NCI-H748 (cell line): Measurements from ENCODE around the gene CUL7.
A peak's percentile ranks its signal among the peaks of the same experiment; 100 is the strongest.
"Not testable (repeated sequence)": the region's sequence is repeated elsewhere in the genome, so short reads cannot be mapped to it uniquely, and the experiment has no call there.

Experiments used
- DNase-seq: peaks from one replicate; lab custom pipeline; 2025; ENCODE audit not compliant: unreplicated experiment; lab: John Stamatoyannopoulos, UW

CUL7 gene

GRCh38 chr6:43047998-43048397 lies 5.7 kb downstream of the CUL7 start:
- no peak for DNase-seq

DNA sequence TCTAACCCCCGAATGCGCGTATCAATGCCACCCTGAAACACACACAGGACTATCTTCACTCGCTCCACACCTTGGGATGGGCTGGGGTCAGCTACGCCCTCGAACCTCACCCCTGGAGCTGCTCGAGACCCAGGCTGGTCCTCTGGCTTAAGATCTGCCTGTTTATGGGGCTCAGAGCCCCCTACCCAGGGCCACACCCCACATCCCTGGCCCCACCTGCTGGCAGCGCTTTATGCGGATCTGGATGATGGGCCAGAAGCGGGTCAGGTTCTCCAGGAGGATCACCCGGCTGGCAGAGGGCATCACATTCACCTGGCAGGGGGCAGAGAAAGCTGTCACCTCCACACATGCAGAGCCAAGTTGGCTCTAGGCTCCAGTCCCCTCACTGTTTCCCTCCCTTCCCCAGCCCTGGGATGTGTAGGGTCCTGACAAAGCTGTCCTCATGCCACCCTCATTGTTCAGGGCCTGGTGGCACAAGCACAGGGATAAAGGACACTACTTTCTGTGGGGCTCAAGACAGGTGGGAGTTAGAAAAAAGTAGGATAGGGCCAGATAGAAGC lies 8.2 kb downstream of the CUL7 start:
- no peak for DNase-seq

- DNase-seq: no peak
These were observed 10.3 kb downstream of the CUL7 start for GRCh38 chr6:43043310-43043709.

DNA sequence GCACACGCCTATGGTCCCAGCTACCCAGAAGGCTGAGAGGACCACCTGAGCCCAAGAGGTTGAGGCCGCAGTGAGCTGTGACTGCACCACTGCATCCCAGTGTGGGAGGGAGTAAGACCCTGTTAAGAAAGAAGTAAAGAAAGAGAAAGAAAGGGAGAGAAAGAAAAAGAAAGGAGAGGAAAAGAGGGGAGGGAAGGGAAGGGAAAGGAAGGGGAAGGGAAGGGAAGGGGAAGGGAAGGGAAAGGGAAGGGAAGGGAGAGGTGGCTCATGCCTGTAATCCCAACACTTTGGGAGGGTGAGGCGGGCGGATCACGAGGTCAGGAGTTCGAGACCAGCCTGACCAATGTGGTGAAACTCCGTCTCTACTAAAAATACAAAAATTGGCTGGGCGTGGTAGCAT lies 12.2 kb downstream of the CUL7 start:
- not testable (repeated sequence) for DNase-seq

DNA sequence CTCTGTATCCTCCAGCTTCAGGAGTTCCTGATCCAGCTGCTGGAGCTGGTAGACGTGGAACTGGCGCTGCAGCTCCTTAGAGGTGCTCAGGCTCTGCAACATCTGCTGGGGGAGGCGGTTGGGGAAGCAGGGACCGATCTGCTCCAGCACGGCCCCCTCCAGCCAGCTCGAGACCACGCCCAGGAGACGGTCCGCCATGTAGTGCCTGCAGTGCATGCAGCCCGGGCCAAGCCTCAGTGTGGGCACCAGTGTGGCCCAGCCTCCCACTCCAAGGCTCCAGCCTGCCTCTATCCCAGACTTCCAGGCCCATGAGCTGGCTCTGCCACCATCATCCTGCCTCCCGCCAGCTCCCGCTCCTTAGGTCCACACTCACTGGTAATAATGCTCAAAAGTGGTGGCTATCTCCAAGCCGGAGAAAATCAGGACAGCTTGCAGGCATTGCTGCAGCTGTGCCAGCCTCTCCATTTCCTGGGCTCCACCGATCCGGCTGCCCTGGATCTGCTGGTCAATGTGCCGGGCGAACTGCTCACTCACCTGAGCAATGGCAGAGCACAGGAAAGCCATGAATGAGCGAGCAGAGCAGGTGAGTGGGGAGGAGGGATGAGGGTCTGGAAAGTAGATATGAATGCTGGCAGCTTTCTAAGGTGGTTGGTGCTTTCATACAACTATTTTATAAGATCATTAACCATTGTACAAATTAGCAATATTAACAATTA lies 13.0 kb downstream of the CUL7 start:
- DNase-seq: no peak

DNA sequence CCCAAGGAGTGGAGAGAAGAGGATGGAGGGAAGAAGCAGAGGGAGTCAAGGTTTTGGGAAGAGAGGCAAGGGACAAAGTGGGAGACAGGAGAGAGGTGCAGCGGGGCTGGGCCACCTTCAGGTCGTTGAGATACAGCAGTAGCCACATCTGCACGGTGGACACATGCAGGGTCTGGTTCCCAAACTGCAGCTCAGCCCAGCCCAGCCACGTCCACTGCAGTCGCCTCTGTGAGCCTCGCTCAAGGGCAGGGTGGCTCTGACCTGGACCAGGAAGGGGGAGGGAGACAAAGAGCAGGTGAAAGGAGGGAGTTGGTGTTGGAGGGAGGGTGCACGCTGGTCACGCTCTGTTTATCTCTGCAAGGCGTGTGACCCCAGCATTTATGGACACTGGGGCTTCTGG lies 14.9 kb downstream of the CUL7 start:
- no peak for DNase-seq

GRCh38 chr6:43037706-43038105 lies 15.9 kb downstream of the CUL7 start:
- no peak for DNase-seq

GRCh38 chr6:43037197-43037596 lies 16.5 kb downstream of the CUL7 start:
- DNase-seq: no peak

GRCh38 chr6:43036712-43037111 lies 16.9 kb downstream of the CUL7 start:
- DNase-seq: no peak

DNA sequence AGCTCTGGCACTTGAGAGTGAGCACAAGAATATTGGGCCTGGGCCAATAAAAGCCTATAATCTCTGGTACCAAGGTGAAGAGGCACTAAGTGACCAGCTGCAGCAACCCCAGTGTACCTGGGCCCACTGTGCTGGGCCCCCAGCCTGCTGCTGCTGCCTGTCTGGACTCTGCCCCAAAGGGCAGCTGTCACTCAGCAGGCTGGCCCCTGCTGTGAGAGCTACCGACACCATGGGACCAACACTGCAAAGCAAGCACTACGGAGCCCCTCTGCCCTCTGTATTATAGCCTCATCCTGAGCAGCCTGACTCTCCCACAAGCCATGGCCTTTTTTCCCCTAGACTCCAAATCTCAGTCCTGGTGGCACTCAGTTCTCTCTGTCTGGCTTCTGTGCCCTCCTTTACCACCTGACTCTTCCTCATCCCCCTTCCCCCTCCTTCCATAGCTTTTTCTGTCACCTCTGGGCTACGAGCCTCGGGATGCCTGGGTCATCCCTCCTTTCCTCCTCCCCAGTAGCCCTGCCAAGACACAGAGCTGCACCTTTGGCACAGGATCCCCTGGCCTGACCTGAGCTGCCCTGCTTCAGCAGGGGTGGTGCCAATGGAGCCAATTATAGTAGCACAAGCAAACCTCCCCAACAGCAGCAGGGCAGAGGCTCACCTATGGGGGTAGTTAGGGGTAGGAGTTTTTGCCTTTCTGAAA lies 18.0 kb downstream of the CUL7 start:
- DNase-seq: no peak

GRCh38 chr6:43034190-43034525 lies 19.5 kb downstream of the CUL7 start:
- no peak for DNase-seq

GRCh38 chr6:43033496-43034189 lies 20.0 kb downstream of the CUL7 start:
- DNase-seq: no peak

GRCh38 chr6:43032326-43032725 lies 21.3 kb downstream of the CUL7 start:
- DNase-seq: no peak

- DNase-seq: no peak
These were observed 24.5 kb downstream of the CUL7 start for GRCh38 chr6:43029120-43029519.

- DNase-seq: no peak
These were observed 27.3 kb downstream of the CUL7 start for GRCh38 chr6:43026365-43026764.

- no peak for DNase-seq
These were observed 29.2 kb downstream of the CUL7 start for GRCh38 chr6:43024436-43024835.

DNA sequence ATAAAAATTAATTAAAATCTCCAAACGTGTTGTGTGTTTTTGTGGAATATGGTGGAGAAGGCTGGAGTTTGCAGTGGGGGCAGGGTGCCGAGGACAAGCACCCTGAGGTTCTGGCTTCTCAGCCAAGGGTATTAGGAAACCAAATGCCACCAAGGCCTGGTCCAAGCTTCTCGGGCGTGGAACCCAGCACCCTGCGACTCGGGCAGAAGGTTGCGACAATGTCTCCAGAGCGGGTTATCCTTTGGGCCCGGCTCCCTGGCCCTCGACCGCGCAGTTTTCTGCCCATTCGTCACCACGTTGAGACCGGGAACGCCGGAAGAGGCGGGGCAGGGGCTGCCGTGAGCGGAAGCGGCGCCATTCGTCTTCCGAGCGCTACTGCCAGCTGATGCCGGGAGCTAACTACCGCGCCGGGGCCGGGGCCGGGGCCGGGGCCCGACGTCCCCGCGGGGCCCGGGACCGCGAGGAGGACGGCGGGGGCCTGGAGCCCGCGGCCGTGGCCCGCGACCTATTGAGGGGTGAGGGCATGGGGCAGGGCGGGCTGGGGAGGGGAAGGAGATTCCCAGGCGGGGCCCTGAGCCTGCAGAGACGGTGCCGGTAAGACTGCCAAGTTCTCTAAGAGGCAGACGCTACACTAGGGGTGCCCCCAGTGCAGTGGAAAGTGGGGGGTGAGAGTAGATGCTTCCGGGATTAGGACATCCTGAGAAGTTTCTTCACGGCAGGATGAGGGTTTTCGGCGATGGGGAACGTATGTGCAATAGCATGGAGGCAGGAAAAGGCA lies 32.2 kb downstream of the CUL7 start, which contains the start of gene RRP36:
Gene RRP36 (plus strand): TSS at position 354 of the 778 bp plus-strand sequence. CDS start 32 bp downstream, at position 386.
- peak; percentile 87 for DNase-seq

DNA sequence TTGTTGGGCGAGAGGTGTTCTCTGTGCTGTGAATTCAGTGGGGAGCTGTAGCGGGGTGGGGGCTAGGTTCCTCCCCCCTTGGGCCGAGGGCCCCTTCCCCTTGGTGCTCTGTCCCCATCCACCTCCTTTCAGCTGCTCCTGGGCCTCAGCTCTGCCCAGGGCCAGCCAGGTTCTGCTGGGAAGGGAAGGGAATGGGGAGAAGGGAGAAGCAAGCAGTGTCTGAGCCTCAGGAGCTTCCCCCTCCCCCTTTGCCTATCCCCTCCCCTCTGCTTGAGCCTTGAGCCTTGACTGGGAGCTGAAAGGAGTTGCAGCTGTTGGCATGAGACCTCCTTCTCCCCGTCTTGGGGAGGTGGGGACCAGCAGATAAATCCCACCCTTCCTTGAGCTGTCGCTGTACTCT lies 32.8 kb downstream of the CUL7 start:
- DNase-seq: peak; percentile 49

GRCh38 chr6:43020052-43020705 lies 33.5 kb downstream of the CUL7 start:
- DNase-seq: no peak

GRCh38 chr6:43019152-43019551 lies 34.5 kb downstream of the CUL7 start:
- DNase-seq: no peak

- DNase-seq: no peak
These were observed 36.7 kb downstream of the CUL7 start for GRCh38 chr6:43016943-43017334.
